Stimulated activated CD4-positive, alpha-beta T cell treated with anti-CD3 and anti-CD28 coated beads, Interleukin-1b, Interleukin-23, amount 100 ng/mL, for 4 hours (primary cell): Measurements from ENCODE around the gene HK3.

Experiments used
- DNase-seq, 2 donors: peaks; one replicate each; pipeline ENCODE4 v3.0.0-alpha.2; 2020; ENCODE audit warnings: low read depth in 2 of 2

The HK3 gene

GRCh38 chr5:176849611-176850227, 49.4 kb downstream of the HK3 start:
- no peak for DNase-seq

- no peak for DNase-seq
Observed at GRCh38 chr5:176848651-176849050, 50.5 kb downstream of the HK3 start.

GRCh38 chr5:176847726-176848290, 51.3 kb downstream of the HK3 start:
- DNase-seq: no peak

DNA sequence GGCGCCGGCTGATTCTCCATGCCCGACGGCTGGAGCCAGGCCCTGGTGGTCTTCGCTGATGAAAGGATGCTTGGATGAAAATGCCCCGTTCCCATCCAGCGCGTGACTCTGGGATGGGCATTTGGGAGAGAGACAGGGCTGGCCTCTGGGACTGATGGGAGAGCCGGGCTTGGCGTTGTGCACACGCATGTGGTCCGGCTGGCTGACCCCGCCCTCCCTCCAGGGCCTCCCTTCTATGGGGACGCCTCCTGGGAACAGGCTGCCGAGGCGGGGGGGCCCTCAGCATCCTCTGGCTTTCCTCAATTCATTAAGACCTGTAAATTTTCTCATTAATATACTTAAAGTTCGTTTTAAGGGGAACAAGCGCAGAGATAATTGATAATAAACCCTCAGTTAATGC, 52.0 kb downstream of the HK3 start:
- DNase-seq: no peak

DNA sequence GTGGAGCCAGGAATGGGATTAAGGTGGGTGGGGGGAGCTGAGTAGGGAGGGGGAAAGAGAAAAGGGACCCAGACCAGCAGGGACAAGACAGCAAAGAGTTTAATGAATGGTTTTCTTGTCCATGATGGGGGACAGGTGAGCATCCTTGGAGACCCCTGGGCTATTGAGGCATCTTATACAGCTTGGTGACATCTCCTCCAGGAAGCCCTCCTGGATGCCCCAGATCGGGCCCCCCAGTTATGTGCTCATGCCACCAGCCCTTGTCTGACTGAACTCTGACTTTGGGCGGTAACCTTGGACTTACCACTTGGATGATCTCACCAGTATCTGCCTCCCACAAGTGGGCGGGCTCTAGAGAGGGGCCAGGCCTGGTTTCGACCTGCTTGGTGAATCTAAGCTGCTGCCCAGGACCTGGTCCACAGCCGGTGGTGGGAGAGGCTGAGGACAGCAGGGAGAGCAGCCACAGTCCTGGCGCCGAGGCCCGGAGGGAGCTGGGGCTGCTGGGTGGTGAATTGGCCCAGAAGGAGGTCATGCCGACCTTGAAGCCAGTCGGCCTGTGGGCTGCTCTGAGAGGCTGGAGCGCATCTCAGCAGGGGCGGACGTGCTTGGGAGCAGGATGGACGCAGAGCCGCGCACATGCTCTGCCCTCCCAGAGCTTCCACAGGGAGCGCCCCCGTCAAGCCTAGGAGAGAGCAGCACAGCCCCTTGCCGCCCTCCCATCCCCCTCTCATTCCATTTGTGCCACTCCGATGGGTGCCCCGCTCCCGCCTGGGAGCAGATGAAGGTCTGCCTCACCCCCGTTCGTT, 52.6 kb downstream of the HK3 start:
- DNase-seq: no peak

DNA sequence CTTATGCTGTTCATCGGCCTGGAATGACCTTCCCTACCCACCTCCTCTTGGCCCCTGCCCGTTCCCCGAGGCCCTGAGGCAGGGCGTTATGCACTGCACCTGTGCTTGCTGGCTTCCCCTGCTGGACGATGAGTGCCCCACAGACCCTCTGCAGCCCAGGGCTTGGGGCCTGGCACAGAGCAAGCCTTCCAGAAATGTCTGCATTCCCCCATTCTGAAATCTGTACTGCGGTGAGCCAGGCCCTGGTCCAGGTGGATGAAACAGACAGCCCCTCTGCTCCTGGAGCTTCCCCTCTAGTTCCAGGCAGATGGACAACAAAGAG, 53.8 kb downstream of the HK3 start:
- no peak for DNase-seq

- no peak for DNase-seq
Observed at GRCh38 chr5:176844706-176845391, 54.3 kb downstream of the HK3 start.

GRCh38 chr5:176844281-176844680, 54.9 kb downstream of the HK3 start:
- DNase-seq: no peak

GRCh38 chr5:176843673-176844072, 55.5 kb downstream of the HK3 start:
- DNase-seq: no peak

DNA sequence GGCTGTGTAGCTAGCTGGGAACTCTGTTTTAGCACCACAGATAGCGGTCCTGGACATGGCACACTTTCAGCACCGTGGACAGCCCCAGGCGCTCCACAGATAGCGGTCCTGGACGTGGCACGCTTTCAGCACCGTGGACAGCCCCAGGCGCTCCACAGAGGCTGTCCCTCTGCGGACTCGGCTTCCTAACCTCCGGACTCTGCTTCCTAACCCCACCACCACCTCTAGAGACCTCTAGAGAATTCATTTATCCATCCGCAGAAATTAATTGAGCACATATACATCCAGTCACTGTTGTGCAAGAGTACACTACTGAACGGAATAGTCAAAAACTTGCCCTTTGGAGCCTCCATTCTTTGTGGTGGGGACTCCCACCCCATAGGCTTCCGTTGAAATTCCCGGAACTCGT, 61.4 kb downstream of the HK3 start:
- DNase-seq: peak; percentile 22 to 64

GRCh38 chr5:176836811-176837706, 62.1 kb downstream of the HK3 start:
- no peak for DNase-seq

DNA sequence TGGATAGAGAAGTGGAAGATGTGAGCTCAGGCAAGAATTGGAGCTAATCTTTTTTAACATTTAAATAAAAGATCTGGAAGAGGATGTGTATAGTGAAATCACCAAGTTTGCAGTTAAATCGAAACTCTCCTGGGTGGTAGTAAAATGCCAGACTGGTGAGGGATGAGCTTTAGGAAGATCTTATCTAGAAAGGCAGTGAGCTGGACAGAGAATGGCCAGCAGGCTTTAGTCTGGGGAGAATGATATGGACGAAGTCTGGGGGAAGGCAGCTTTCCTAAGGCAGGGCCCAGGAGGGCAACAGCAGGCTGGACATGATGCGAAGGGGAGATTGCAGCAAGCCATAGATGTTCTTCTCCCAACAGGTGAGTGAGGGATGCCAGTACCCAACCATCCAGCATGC, 63.2 kb downstream of the HK3 start:
- no peak for DNase-seq

DNA sequence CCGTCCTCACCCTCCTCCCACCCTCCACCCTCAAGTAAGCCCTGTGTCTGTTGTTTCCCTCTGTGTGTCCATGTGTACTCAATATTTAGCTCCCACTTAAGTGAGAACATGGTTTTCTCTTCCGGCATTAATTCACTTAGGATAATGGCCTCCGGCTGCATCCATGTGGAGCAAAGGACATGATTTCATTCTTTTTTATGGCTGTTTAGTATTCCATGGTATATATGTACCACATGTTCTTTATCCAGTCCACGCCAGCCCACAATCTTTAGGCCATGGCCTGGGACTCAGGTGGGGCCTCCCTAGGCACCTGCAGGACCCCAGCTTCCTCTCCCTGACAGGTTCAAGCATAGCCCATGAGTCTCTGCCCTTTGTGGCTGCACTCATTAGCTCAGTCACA, 65.9 kb downstream of the HK3 start:
- no peak for DNase-seq

DNA sequence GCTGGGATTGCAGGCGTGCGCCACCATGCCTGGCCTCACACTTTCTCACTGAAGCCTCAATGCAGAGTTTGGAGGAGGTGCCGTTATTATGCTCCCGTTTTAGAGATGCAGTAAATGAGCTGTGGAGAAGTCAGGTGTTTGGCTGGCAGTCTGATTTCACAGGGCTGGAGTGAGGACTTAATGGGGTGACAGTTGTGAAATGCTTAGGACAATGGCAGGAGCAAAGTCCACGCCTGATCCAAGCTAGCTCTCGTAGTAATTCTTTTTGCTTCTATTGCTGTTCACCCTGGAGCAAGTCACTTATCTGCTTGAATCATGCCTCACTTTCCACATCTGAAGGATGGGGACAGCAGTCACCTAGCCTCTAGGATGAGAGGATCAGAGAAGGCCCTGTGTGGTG, 67.0 kb downstream of the HK3 start:
- DNase-seq: no peak

- DNase-seq: no peak
Observed at GRCh38 chr5:176831425-176831824, 67.7 kb downstream of the HK3 start.

DNA sequence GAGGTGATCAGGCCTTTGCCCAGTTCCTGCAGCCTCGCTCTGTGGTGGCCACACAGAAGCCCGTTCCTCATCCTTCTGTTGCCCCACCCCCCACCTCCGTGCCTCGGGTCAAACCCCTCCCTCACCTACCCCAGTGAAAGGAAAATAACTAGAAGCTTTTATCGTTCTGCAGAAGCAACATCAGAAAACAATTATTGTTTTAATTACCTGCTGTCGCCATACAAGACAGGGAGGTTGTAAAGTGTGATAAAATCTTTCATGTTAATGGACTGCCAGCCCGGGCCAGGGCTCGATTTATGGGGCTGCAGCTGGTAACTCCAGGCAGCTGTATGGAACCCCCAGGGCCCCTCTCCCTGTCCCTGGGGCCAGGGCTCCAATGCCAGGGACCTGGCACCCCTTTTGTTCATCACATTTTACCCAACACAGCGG, 68.1 kb downstream of the HK3 start:
- DNase-seq: no peak
